GM03348 (cell line): ENCODE results near the gene SORCS2.

Source experiments
- DNase-seq: peaks from one replicate; pipeline ENCODE4 v3.0.0; 2012; ENCODE audit warnings: low spot score

Gene SORCS2

DNA sequence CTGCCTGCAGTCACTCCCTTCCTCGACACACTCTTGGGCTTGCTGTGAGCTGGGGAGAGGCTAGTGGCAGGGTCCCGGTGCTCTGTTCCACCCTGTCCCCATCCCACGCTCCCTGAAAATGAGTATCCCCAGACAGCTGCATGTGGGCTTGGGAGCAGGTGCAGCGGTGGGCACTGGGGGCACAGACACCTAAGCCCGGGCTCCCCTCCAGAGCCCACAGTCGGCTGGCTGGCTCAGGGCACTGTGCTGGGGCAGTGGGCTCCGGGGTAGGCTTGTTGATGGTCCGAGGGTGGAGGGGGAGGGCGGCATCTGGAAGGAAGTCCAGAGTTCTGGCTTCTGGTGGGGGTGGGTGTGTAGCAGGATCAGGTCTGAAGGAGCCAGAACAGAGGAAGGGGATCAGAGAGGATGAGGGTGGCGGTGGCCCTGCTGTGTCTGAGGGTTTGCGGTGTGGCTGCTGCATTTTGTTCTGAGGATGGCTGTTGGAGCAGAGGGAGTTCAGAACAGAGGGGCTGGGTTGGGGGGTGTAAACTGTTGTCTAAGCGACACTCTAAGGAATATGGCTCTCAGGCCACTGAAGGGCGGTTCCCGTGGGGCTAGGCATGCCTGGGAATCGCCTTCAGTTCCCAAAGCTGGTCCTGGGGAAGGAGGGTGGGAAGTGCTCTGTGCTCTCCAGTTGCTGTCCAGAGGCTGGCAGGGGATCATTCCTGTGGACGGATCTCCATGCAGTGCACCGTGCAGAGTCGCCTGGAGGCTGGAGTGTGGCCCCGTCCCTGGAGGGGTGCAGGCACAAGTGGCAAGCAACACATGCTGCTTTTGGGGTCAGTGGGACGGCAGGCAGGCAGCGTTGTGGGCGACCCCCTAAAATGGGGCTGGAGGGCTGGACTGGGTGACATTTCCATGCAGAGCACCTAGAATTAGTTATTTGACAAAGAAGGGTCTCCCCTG, 114.0 kb downstream of the SORCS2 start:
- no peak for DNase-seq

GRCh38 chr4:7306986-7307385, 114.6 kb downstream of the SORCS2 start:
- no peak for DNase-seq

- DNase-seq = no peak
These were observed 115.2 kb downstream of the SORCS2 start for GRCh38 chr4:7307394-7308099.

DNA sequence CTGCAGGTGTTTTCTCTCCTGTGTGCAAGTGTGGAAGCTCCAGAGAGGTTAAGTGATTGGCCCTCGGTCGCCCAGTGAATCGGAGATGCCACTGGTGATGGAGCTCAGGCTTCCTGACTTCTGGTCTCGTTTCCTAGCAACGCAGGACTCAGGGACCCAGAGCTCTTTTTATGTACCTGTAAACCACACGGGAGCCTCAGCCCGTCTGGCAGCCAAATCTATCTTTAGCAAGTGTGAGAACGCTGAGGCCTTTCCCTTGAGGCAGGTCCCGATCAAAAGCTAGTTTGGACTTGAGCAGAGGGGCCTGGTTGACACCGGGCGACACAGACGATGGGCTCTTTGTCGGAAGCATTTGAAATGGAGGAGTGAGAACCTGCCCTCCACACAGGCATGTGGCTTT, 116.8 kb downstream of the SORCS2 start:
- no peak for DNase-seq

GRCh38 chr4:7309636-7310390, 117.5 kb downstream of the SORCS2 start:
- DNase-seq = no peak

DNA sequence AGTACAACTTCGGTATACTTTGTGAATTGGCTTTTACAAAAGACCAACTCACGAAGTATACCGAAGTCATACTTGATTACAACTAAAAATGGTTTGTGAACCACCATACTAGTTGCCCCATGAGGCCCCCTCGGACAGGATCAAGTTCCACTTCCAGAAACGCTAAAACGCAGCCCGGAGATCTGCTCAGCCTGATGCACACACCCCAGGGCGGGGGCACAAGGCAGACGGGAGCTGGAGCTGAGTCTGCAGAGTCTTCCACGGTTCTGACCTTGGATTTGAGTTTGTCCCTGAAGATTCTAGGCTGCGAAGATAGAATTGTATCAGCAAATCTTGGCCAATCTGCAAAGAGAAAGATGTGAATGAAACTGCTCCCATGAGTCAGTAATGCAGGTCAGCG, 118.1 kb downstream of the SORCS2 start:
- no peak for DNase-seq

- no peak for DNase-seq
These were observed 118.9 kb downstream of the SORCS2 start for GRCh38 chr4:7311205-7311604.

- DNase-seq = no peak
These were observed 120.4 kb downstream of the SORCS2 start for GRCh38 chr4:7312691-7313090.

GRCh38 chr4:7313347-7313811, 121.0 kb downstream of the SORCS2 start:
- DNase-seq = no peak

GRCh38 chr4:7313991-7314390, 121.7 kb downstream of the SORCS2 start:
- no peak for DNase-seq

DNA sequence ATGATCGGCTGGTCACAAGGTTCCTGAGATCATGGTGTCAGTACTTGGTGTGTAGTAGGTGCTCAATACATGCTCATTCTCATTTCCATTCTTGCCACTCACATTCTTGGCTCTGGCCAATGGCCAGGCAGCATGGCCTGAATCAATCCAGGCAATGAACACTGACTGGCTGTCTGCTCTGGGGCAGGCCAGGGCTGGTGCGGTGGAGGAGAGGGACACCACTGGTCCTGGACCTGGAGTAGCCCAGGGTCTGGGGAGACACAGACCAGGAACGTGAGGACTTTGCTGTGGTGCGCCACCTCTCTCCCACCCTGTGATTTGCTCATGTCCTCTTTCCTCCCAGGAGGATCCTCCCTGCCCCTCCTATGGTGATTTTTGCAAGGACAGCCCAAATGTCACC, 122.9 kb downstream of the SORCS2 start:
- DNase-seq = no peak

DNA sequence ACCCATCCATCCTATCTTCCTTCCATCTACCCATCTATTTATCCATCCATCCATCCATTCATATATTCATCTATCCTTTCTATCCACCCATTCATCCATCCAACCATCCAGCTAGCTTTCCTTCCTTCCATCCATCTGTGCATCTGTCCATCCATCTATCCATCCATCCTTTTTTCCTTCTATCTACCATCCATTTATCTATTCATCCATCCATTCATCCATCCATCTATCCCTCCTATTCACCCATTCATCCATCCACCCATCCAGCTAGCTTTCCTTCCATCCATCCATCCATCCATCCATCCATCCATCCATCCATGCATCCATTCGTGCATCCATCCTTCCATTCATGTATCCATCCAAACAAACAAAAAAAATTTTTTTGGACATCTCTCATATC, 123.6 kb downstream of the SORCS2 start:
- DNase-seq = no peak

DNA sequence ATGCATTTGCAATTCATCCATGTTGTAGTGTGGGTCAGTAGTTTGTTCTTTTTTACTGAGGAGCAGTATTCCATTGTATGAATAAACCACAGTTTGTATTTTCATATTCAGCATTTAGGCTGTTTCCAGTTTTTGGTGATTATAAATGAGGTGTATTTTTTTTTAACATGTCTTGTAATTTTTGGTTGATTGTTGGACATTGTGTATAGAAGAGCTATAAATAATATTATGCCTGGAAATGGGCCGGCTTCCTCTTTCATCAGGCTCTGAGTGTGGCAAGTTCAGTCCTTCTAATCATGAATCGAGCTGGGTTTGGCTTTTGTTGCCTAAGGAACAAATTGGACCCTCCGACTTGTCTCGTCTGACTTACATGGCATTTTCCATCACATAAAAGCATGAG, 126.7 kb downstream of the SORCS2 start:
- DNase-seq = no peak

DNA sequence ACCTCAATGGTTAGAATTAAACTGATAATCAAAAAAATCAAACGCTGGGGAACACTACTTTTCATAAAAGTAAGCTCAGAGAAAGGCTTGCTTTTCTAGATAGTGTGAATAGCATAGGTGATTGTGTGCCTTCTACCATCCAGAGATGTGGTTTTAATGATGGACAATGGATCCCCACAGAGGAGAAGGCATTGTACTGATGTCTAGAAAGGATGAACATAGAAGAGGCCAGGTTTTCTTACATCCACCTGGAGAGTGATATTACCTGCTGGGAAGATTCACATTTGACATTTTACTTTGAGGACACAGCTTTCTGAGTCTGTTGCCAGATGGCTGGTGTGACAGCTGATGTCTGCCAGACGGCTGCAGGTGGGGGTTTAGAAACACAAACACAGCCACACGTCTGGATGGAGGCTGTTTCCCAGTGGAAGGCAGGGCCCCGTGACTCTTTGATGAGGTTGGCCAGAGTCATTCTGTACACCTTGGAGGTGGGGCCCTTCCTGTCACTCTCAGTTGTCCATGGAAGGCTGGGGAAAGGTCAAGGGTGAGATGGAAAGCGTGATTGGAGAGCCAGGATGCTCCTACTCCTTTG, 128.0 kb downstream of the SORCS2 start:
- no peak for DNase-seq

DNA sequence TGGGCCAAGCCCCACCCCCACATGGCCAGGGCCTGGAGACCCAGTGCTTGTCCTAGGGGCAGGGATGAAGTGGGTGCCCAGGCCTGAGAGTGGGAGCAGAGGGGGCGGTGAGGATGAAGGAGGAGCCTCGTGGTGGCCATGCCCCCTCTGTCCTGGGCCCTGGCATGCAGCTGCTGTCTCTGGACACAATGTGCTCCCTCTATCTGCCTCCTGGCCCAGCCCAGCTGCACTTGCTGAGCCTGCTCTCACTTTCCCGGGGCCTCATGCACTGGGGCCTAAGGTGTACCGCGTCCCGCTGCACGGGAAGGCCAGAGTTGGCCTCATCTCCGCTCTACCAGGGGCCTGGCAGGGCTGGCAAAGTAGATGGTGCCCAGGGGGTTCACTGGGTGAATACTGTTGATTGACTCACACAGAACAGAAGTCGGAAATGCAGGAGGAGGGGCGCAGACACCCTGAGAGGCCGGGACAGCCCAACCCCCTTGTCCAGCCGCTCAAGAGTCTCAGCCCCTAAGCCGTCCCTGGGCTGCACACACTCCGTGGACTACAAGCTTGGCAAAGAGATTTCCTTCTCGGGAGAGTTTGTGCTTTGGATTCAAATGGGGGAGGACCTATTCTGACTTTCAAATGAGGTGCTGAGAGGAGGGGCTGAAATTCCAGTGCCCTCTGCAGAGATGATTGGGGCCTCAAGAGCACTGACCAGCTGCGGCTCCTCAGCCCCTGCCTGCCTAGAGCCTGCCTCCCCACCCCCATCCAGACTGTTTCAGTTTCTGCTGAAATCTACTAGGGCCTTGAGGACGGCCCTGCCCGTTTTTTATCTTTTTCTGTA, 130.0 kb downstream of the SORCS2 start:
- no peak for DNase-seq

GRCh38 chr4:7323461-7323871, 131.1 kb downstream of the SORCS2 start:
- no peak for DNase-seq

- DNase-seq = no peak
These were observed 131.7 kb downstream of the SORCS2 start for GRCh38 chr4:7323872-7324650.

- no peak for DNase-seq
These were observed 132.3 kb downstream of the SORCS2 start for GRCh38 chr4:7324651-7325121.

DNA sequence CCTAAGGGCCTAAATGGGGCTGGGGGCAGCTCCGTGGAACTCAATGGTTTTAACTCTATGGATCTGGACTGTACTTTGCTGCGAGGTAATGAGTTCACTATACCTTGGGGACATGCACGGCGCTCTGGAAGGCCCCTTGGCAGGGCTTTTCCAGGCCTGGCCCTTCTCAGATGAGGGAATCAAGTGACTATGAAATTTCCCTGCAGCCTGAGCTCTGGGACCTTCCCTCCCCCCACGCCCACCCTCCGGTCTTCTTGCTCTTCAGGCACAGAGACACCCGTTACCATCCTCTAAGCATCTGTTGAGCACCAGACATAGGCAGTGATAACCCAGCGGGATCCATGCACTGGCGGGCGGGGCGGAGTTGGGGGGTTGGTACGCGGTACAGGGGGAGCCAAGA, 133.2 kb downstream of the SORCS2 start:
- no peak for DNase-seq

- DNase-seq = no peak
These were observed 134.0 kb downstream of the SORCS2 start for GRCh38 chr4:7326306-7326692.
